Activated naive CD4-positive, alpha-beta T cell treated with anti-CD3 and anti-CD28 coated beads, Interleukin-2, amount 50 U/mL, for 24 hours (primary cell): Measurements from ENCODE around the gene ENPP5.
"Not testable (repeated sequence)": the region's sequence is repeated elsewhere in the genome, so short reads cannot be mapped to it uniquely, and the experiment has no call there.

Experiments used
- H3K27ac Mint-ChIP-seq: one replicate; pipeline ENCODE4 v1.8.0; 2021; ENCODE audit warnings: mild to moderate bottlenecking, mixed read lengths
- H3K27me3 Mint-ChIP-seq: one replicate; pipeline ENCODE4 v1.8.0; 2021; ENCODE audit warnings: mixed read lengths
- H3K36me3 Mint-ChIP-seq: one replicate; pipeline ENCODE4 v1.8.0; 2021; ENCODE audit warnings: mixed read lengths
- H3K4me1 Mint-ChIP-seq: one replicate; pipeline ENCODE4 v1.8.0; 2021; ENCODE audit warnings: mixed read lengths
- H3K4me3 Mint-ChIP-seq: one replicate; pipeline ENCODE4 v1.8.0; 2021; ENCODE audit warnings: mild to moderate bottlenecking, mixed read lengths
- H3K9me3 Mint-ChIP-seq: one replicate; pipeline ENCODE4 v1.8.0; 2021; ENCODE audit warnings: mixed read lengths

The ENPP5 gene

GRCh38 chr6:46134216-46134615, 36.6 kb downstream of the ENPP5 start:
- no peak overlapping the region for H3K4me3 Mint-ChIP-seq
- H3K4me1 Mint-ChIP-seq: peaks cover 66% of the 10 kb centered on the region
- H3K27ac Mint-ChIP-seq: no peak overlapping the region
- no peaks in the 10 kb centered on the region for H3K9me3 Mint-ChIP-seq
- H3K36me3 Mint-ChIP-seq: peaks cover 4% of the 10 kb centered on the region
- no peaks in the 10 kb centered on the region for H3K27me3 Mint-ChIP-seq

- H3K27me3 Mint-ChIP-seq, H3K27ac Mint-ChIP-seq, H3K9me3 Mint-ChIP-seq, H3K36me3 Mint-ChIP-seq: not testable (repeated sequence)
- H3K4me1 Mint-ChIP-seq: peaks cover 65% of the 10 kb centered on the region
- peak overlapping the region; percentile 60 for H3K4me3 Mint-ChIP-seq
Measured at GRCh38 chr6:46131291-46131690, 39.5 kb downstream of the ENPP5 start.

GRCh38 chr6:46130666-46131065, 40.1 kb downstream of the ENPP5 start:
- Mint-ChIP-seq H3K27me3 (no peaks in the 10 kb centered on the region), H3K36me3 (peaks cover 4% of the 10 kb centered on the region), H3K4me3 (peak overlapping the region; percentile 99), H3K9me3 (no peaks in the 10 kb centered on the region), H3K27ac (peak overlapping the region; percentile 35), H3K4me1 (peaks cover 61% of the 10 kb centered on the region)

GRCh38 chr6:46129629-46130511, 40.9 kb downstream of the ENPP5 start, which contains the start of gene ENPP4:
Gene ENPP4 (plus strand): TSS chr6:46129989. CDS start chr6:46139584, 9,595 bp downstream.
- Mint-ChIP-seq H3K4me1 (peaks cover 54% of the 10 kb centered on the region), H3K9me3 (no peaks in the 10 kb centered on the region), H3K4me3 (peak within 1 kb of the TSS; percentile 99), H3K36me3 (peaks cover 4% of the 10 kb centered on the region), H3K27me3 (no peaks in the 10 kb centered on the region), H3K27ac (peak within 1 kb of the TSS; percentile 90)

GRCh38 chr6:46129291-46129628, 41.5 kb downstream of the ENPP5 start:
- peak overlapping the region; percentile 90 for H3K27ac Mint-ChIP-seq
- peak overlapping the region; percentile 99 for H3K4me3 Mint-ChIP-seq
- peaks cover 3% of the 10 kb centered on the region for H3K36me3 Mint-ChIP-seq
- no peaks in the 10 kb centered on the region for H3K9me3 Mint-ChIP-seq
- peaks cover 50% of the 10 kb centered on the region for H3K4me1 Mint-ChIP-seq
- no peaks in the 10 kb centered on the region for H3K27me3 Mint-ChIP-seq

- peaks cover 2% of the 10 kb centered on the region for H3K36me3 Mint-ChIP-seq
- peaks cover 42% of the 10 kb centered on the region for H3K4me1 Mint-ChIP-seq
- H3K4me3 Mint-ChIP-seq: peak overlapping the region; percentile 99
- H3K27ac Mint-ChIP-seq: peak overlapping the region; percentile 25
- no peaks in the 10 kb centered on the region for H3K9me3 Mint-ChIP-seq
- no peaks in the 10 kb centered on the region for H3K27me3 Mint-ChIP-seq
Measured at GRCh38 chr6:46128476-46128875, 42.3 kb downstream of the ENPP5 start.

- peaks cover 21% of the 10 kb centered on the region for H3K36me3 Mint-ChIP-seq
- H3K27ac Mint-ChIP-seq, H3K9me3 Mint-ChIP-seq, H3K27me3 Mint-ChIP-seq, H3K4me3 Mint-ChIP-seq: not testable (repeated sequence)
- H3K4me1 Mint-ChIP-seq: peaks cover 16% of the 10 kb centered on the region
Measured at GRCh38 chr6:46119679-46120078, 51.1 kb downstream of the ENPP5 start.

- peaks cover 21% of the 10 kb centered on the region for H3K36me3 Mint-ChIP-seq
- H3K9me3 Mint-ChIP-seq: peaks cover 8% of the 10 kb centered on the region
- H3K27me3 Mint-ChIP-seq: no peaks in the 10 kb centered on the region
- H3K4me1 Mint-ChIP-seq: peaks cover 16% of the 10 kb centered on the region
- H3K4me3 Mint-ChIP-seq: no peak overlapping the region
- no peak overlapping the region for H3K27ac Mint-ChIP-seq
Measured at GRCh38 chr6:46118836-46119235, 51.9 kb downstream of the ENPP5 start.

GRCh38 chr6:46118157-46118556, 52.6 kb downstream of the ENPP5 start:
- peaks cover 23% of the 10 kb centered on the region for H3K36me3 Mint-ChIP-seq
- H3K9me3 Mint-ChIP-seq: peaks cover 8% of the 10 kb centered on the region
- H3K4me3 Mint-ChIP-seq: no peak overlapping the region
- H3K27ac Mint-ChIP-seq: peak overlapping the region; percentile 1
- H3K27me3 Mint-ChIP-seq: no peaks in the 10 kb centered on the region
- peaks cover 16% of the 10 kb centered on the region for H3K4me1 Mint-ChIP-seq

- H3K4me1 Mint-ChIP-seq: peaks cover 11% of the 10 kb centered on the region
- H3K36me3 Mint-ChIP-seq: peaks cover 30% of the 10 kb centered on the region
Measured at GRCh38 chr6:46116289-46116688, 54.5 kb downstream of the ENPP5 start.

GRCh38 chr6:46115634-46116033, 55.1 kb downstream of the ENPP5 start:
- H3K27me3 Mint-ChIP-seq: no peaks in the 10 kb centered on the region
- H3K27ac Mint-ChIP-seq: no peak overlapping the region
- peaks cover 11% of the 10 kb centered on the region for H3K4me1 Mint-ChIP-seq
- H3K36me3 Mint-ChIP-seq: peaks cover 31% of the 10 kb centered on the region
- H3K9me3 Mint-ChIP-seq: peaks cover 6% of the 10 kb centered on the region
- no peak overlapping the region for H3K4me3 Mint-ChIP-seq

More at GRCh38 chr6:46116289-46116688, 54.5 kb downstream of the ENPP5 start:
- Mint-ChIP-seq H3K9me3 (peaks cover 5% of the 10 kb centered on the region), H3K4me3 (no peak overlapping the region), H3K27me3 (no peaks in the 10 kb centered on the region), H3K27ac (no peak overlapping the region)

GRCh38 chr6:46113370-46113769, 57.4 kb downstream of the ENPP5 start:
- Mint-ChIP-seq H3K27me3 (no peaks in the 10 kb centered on the region), H3K36me3 (peaks cover 36% of the 10 kb centered on the region), H3K4me1 (peaks cover 3% of the 10 kb centered on the region), H3K9me3 (peaks cover 6% of the 10 kb centered on the region), H3K27ac (no peak overlapping the region), H3K4me3 (no peak overlapping the region)
